ENCODE measurements around the gene PRKN.

DNA sequence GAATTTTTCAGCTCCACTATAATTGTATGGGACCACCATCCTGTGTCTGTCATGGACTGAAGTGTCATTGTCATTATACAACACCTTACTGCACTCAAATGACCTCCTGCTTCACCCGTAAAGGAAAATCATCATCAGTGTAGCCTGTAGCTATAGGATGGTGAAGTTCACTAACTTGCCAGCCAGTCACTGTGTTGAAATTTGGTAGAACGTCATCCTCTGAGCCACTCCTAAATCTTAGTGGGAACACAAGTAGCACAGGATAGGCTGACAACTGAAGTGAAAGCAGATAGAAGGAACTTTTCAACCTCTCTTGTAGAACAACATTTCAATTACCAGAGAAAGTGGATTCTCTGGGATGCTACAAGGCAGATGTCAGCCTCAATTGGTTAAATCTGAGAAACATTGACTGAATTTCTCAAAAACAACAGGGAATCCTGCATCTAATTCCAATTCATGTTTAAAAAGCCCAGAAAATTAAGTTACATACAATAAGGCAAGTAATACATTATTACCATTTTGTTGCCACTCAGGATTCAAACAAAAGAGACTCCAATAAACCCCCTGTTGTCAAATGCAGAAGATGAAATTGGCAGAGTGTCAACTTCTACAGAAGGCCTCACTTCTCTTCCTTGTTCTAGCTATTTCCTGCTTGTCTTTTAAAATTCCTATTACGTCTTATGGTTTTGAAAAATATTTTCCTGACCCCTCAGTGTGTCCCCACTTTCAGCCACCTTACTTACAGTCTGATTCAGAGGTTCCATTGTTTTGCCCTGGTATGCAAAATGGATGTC, 805.8 kb downstream of the PRKN start:
- TF ChIP-seq, protein P1, sequence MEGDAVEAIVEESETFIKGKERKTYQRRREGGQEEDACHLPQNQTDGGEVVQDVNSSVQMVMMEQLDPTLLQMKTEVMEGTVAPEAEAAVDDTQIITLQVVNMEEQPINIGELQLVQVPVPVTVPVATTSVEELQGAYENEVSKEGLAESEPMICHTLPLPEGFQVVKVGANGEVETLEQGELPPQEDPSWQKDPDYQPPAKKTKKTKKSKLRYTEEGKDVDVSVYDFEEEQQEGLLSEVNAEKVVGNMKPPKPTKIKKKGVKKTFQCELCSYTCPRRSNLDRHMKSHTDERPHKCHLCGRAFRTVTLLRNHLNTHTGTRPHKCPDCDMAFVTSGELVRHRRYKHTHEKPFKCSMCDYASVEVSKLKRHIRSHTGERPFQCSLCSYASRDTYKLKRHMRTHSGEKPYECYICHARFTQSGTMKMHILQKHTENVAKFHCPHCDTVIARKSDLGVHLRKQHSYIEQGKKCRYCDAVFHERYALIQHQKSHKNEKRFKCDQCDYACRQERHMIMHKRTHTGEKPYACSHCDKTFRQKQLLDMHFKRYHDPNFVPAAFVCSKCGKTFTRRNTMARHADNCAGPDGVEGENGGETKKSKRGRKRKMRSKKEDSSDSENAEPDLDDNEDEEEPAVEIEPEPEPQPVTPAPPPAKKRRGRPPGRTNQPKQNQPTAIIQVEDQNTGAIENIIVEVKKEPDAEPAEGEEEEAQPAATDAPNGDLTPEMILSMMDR (IDR thresholded peaks at IDR 0.05), result no peak
- TF ChIP-seq POLR2AphosphoS5 (IDR thresholded peaks at IDR 0.05), result no peak
